ENCODE data around the gene HTR1D. TPM values are rescaled to one million over a fixed set of nuclear protein-coding genes. Genes with fewer than 3 reads are reported as not detected.

Gene HTR1D
- total RNA-seq, 2 donors from 2014 or later, result not detected

DNA sequence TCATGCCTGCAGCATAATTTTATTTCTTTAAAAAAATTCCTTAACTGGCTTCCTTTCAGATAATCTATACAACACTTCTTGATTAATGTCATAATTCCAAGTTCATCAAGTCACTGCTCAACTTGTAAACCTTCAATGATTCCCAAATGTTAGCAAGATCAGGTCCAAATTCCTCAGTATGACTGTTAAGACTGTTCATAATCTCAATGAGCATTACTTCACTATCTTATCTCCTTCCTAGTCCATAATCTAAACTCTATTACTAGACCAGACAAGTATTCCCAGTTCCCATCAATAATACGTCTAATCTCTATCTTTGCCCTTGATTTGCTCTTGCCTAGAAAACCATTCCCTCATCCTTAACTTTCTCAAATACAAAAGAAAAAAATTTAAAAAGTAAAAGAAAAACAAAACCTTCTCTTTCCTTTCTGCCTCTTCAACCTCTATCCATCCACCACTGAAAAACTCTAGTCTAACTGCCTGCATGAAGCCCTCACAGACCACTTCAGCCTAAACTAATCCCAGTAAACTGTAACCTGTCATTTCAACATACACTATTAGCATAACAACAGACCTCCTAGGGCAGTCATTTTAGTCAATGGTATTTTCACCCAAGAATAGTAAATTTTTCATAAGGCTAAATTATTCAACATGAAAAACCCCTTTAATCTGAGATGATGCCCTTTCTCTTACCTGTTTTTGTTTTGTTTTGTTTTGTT lies 64.2 kb downstream of the HTR1D start:
- TF ChIP-seq, protein P1, sequence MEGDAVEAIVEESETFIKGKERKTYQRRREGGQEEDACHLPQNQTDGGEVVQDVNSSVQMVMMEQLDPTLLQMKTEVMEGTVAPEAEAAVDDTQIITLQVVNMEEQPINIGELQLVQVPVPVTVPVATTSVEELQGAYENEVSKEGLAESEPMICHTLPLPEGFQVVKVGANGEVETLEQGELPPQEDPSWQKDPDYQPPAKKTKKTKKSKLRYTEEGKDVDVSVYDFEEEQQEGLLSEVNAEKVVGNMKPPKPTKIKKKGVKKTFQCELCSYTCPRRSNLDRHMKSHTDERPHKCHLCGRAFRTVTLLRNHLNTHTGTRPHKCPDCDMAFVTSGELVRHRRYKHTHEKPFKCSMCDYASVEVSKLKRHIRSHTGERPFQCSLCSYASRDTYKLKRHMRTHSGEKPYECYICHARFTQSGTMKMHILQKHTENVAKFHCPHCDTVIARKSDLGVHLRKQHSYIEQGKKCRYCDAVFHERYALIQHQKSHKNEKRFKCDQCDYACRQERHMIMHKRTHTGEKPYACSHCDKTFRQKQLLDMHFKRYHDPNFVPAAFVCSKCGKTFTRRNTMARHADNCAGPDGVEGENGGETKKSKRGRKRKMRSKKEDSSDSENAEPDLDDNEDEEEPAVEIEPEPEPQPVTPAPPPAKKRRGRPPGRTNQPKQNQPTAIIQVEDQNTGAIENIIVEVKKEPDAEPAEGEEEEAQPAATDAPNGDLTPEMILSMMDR (IDR thresholded peaks at IDR 0.05), result no peak
- H3K27ac ChIP-seq, result no peak overlapping the region
- no peak for ATAC-seq (ENCODE audit: insufficient number of reproducible peaks, low FRiP score, low read depth)
- DNase-seq (ENCODE audit: low spot score), result no peak
- H3K4me3 ChIP-seq, result no peak overlapping the region
- no peaks in the 10 kb centered on the region for H3K36me3 ChIP-seq
- peaks cover 8 to 38% of the 10 kb centered on the region in 2 donors for H3K4me1 ChIP-seq (ENCODE audit: control insufficient read depth in 1 of 2, low read depth in 2 of 2)
- H3K9me3 ChIP-seq, result no peaks in the 10 kb centered on the region
- H3K27me3 ChIP-seq (replicated peaks; ENCODE audit: insufficient read depth), result no peaks in the 10 kb centered on the region

DNA sequence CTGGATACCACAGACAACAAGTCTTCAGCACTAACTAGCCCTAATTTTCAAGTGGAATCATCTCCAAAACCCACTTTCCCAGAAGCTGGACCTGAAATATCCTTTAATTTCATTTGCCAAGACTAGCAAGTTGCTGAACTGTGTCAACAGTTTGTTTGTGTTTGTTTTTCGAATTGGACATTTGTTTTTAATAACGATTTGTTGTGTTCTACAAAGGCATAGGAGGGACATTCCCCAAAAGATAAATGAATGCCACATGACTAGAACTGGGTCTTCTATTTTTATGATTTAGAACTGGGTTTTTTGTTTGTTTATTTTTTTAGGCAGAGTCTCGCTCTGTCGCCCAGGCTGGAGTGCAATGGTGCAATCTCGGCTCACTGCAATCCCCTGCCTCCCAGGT lies 66.6 kb downstream of the HTR1D start:
- DNase-seq (ENCODE audit: low spot score), result no peak
- Histone ChIP-seq H3K4me1 (ENCODE audit: control insufficient read depth in 1 of 2, low read depth in 2 of 2) (peaks cover 14 to 35% of the 10 kb centered on the region in 2 donors), H3K9me3 (no peaks in the 10 kb centered on the region), H3K4me3 (no peak overlapping the region), H3K36me3 (no peaks in the 10 kb centered on the region), H3K27ac (no peak overlapping the region), H3K27me3 (replicated peaks; ENCODE audit: insufficient read depth) (no peaks in the 10 kb centered on the region)
- TF ChIP-seq, protein P1 (IDR thresholded peaks at IDR 0.05), result no peak
- ATAC-seq (ENCODE audit: insufficient number of reproducible peaks, low FRiP score, low read depth), result no peak

DNA sequence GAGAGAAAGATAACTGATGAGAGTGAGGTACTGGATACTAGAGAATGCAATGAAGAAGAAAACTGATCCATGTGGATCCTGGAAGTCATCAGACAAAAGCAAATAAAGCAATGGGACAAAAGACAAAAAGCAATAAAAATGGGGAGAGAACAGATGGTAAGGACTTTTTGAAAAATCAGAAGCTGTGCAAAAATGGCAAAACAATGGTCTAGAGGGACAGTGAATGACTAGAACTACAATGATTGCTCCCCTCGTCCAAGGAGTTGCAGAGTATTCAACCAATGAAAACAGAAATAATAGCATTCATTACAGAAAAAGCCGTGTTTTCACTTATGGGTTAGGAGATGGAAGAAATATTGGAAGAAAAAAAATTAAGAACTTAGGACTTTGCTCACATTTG lies 67.2 kb downstream of the HTR1D start:
- TF ChIP-seq, protein P1 (IDR thresholded peaks at IDR 0.05), result no peak
- no peak overlapping the region for H3K4me3 ChIP-seq
- no peaks in the 10 kb centered on the region for H3K9me3 ChIP-seq
- no peaks in the 10 kb centered on the region for H3K27me3 ChIP-seq (replicated peaks; ENCODE audit: insufficient read depth)
- no peaks in the 10 kb centered on the region for H3K36me3 ChIP-seq
- H3K4me1 ChIP-seq (ENCODE audit: control insufficient read depth in 1 of 2, low read depth in 2 of 2), result peaks cover 14 to 35% of the 10 kb centered on the region in 2 donors
- no peak overlapping the region for H3K27ac ChIP-seq
- ATAC-seq (ENCODE audit: insufficient number of reproducible peaks, low FRiP score, low read depth) (no peak), DNase-seq (ENCODE audit: low spot score) (no peak)

DNA sequence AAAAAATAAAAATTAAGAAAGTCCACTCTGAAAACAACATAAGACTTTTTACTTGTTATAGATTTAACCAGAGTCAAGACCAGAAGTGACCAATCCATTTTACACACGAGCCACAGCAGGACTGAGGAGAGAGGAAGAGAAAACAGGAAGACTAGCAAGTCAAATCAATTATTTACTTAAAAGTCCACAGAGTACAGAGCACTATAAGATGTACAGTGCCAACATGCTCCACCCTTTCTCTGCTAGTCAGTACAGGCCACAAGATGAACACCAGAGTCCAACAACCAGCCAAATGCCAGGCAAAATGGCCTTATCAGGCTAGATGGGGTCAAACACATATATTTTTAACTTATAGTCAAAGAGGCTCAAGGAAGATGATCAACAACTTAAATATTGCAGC lies 68.2 kb downstream of the HTR1D start:
- H3K27me3 ChIP-seq (replicated peaks; ENCODE audit: insufficient read depth), result no peaks in the 10 kb centered on the region
- H3K27ac ChIP-seq, result no peak overlapping the region
- no peaks in the 10 kb centered on the region for H3K36me3 ChIP-seq
- no peak for DNase-seq (ENCODE audit: low spot score)
- TF ChIP-seq, protein P1 (IDR thresholded peaks at IDR 0.05), result no peak
- H3K4me1 ChIP-seq (ENCODE audit: control insufficient read depth in 1 of 2, low read depth in 2 of 2), result peaks cover 14 to 35% of the 10 kb centered on the region in 2 donors
- no peak overlapping the region for H3K4me3 ChIP-seq
- ATAC-seq (ENCODE audit: insufficient number of reproducible peaks, low FRiP score, low read depth), result no peak
- H3K9me3 ChIP-seq, result no peaks in the 10 kb centered on the region

DNA sequence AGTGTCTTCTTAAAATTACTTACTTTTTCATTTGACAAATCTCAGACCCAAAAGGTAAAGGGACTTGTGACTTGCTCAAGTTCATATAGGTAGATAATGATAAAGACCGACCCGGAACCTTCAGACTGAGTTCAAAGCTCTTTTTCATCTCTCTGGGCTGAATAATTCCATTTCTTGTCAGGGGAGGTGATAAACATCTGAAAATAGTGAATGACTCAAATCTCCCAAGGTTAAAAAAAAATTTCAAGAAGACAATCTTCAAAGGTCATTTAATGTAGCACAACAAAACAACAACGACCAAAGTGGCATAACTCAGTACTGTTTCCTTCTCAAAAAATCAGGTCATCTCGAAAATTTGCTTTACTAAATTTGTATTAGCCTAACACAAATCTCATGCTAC lies 69.2 kb downstream of the HTR1D start:
- ATAC-seq (ENCODE audit: insufficient number of reproducible peaks, low FRiP score, low read depth), result no peak
- H3K36me3 ChIP-seq, result no peaks in the 10 kb centered on the region
- DNase-seq (ENCODE audit: low spot score), result no peak
- no peaks in the 10 kb centered on the region for H3K9me3 ChIP-seq
- H3K27ac ChIP-seq, result no peak overlapping the region
- no peak overlapping the region for H3K4me3 ChIP-seq
- TF ChIP-seq, protein P1 (IDR thresholded peaks at IDR 0.05), result no peak
- no peaks in the 10 kb centered on the region for H3K27me3 ChIP-seq (replicated peaks; ENCODE audit: insufficient read depth)
- peaks cover 14 to 35% of the 10 kb centered on the region in 2 donors for H3K4me1 ChIP-seq (ENCODE audit: control insufficient read depth in 1 of 2, low read depth in 2 of 2)

Other genes with a start within 250 kb of the HTR1D start
- gene LACTBL1, start 244.6 kb downstream of the HTR1D start, total RNA-seq, result not detected
- gene TEX46, start 201.7 kb downstream of the HTR1D start, total RNA-seq, result not detected
- gene KDM1A, start 198.0 kb downstream of the HTR1D start, total RNA-seq, result 10 to 100 TPM; 23.4 to 44.1 TPM
- 10 to 100 TPM; 17.9 to 38.4 TPM for gene LUZP1, start 48.6 kb downstream of the HTR1D start, total RNA-seq
- 10 to 100 TPM; 56.3 to 97.3 TPM for gene HNRNPR, start 126.8 kb upstream of the HTR1D start, total RNA-seq
- 10 to 100 TPM in 1 of 2 donors, 1 to 10 TPM in 1; 9.3 to 17.6 TPM for gene ZNF436, start 152.3 kb upstream of the HTR1D start, total RNA-seq
- gene TCEA3, start 207.2 kb upstream of the HTR1D start, total RNA-seq, result 10 to 100 TPM; 22.2 to 39.5 TPM

Measured in thoracic aorta (tissue), 2 donors.